GM12878 (cell line): Measurements from ENCODE around the gene DNAH8. TPM values are rescaled to one million over a fixed set of nuclear protein-coding genes. Genes with fewer than 3 reads are reported as not detected.

Source experiments
- ATAC-seq: fragments of 200-7000 bp; cut with Tn5 transposase; 3 replicates; pipeline ENCODE4 v1.9.1; 2020; ENCODE audit warnings: mild to moderate bottlenecking, moderate library complexity
- BruUV-seq: library from RNA; stranded (reverse); fragments of 400-500 nt; replicated peaks from 2 replicates; lab custom pipeline; 2021; lab: Mats Ljungman, UMichigan
- CTCF ChIA-PET: fragments of 300-600 bp; sonication (Branson Sonifier 250); formaldehyde crosslinking; extraction: SDS; loops from one replicate; lab custom pipeline; 2021; ENCODE audit warnings: inconsistent platforms; lab: Yijun Ruan, JAX
- POLR2A ChIA-PET: fragments of 350-600 bp; formaldehyde crosslinking; extraction: SDS; loops from one replicate; lab custom pipeline; 2021; ENCODE audit warnings: inconsistent platforms; lab: Charles Lee
- RAD21 ChIA-PET: fragments of 300-600 bp; sonication (Branson Sonifier 250); formaldehyde crosslinking; loops from one replicate; lab custom pipeline; 2023; ENCODE audit warnings: antibody characterized with exemption; ENCODE audit not compliant: unreplicated experiment; lab: Charles Lee
- SMC1A ChIA-PET: fragments of 300-600 bp; sonication (Branson Sonifier 250); formaldehyde crosslinking; loops from one replicate; lab custom pipeline; 2023; ENCODE audit not compliant: unreplicated experiment, uncharacterized antibody; lab: Charles Lee
- DNase-seq: peaks from one replicate; pipeline ENCODE4 v3.0.0-alpha.2; 2011; ENCODE audit warnings: low read depth, low spot score
- FAIRE-seq: peaks from 3 replicates; lab custom pipeline; 2011; peaks lifted over from hg19 to GRCh38; lab: Jason Lieb, UNC
- H2AFZ ChIP-seq: 2 replicates; pipeline ENCODE4 v1.6.0; 2011; ENCODE audit warnings: low read depth, low read length, control low read depth; ENCODE audit not compliant: control insufficient read depth
- H3K27ac ChIP-seq: 2 replicates; pipeline ENCODE4 v1.5.1; 2011; ENCODE audit warnings: control low read depth; ENCODE audit not compliant: control insufficient read depth, insufficient read depth
- H3K27me3 ChIP-seq, 2 experiments: replicated peaks in 1 of 2; 2 replicates each; pipeline versions ENCODE4 v1.6.0 to v1.6.1; 2011; ENCODE audit warnings: low read length in 1 of 2; ENCODE audit not compliant: control insufficient read depth in 2 of 2, insufficient read depth in 2 of 2
- H3K36me3 ChIP-seq, 2 experiments: 2 replicates each; pipeline ENCODE4 v1.5.1; 2011; ENCODE audit warnings: low read length in 1 of 2; ENCODE audit not compliant: control insufficient read depth in 2 of 2, insufficient read depth in 2 of 2
- H3K4me1 ChIP-seq: 2 replicates; pipeline ENCODE4 v1.6.1; 2011; ENCODE audit warnings: mild to moderate bottlenecking, low read length, moderate library complexity, mixed read lengths; ENCODE audit not compliant: control insufficient read depth, insufficient read depth
- H3K4me2 ChIP-seq: 2 replicates; pipeline ENCODE4 v1.6.0; 2011; ENCODE audit warnings: control low read depth; ENCODE audit not compliant: control insufficient read depth, insufficient read depth
- H3K4me3 ChIP-seq: fragments of 200-600 bp; sonication (generic); 2 replicates; pipeline ENCODE4 v1.5.1; 2016
- H3K79me2 ChIP-seq: 2 replicates; pipeline ENCODE4 v1.6.0; 2011; ENCODE audit warnings: low read length; ENCODE audit not compliant: control insufficient read depth, insufficient read depth
- H3K9ac ChIP-seq: 2 replicates; pipeline ENCODE4 v1.8.0; 2011; ENCODE audit warnings: low read length, control low read depth, mixed read lengths; ENCODE audit not compliant: control insufficient read depth, insufficient read depth
- H3K9me3 ChIP-seq: replicated peaks from 3 replicates; pipeline ENCODE4 v1.5.1; 2011; ENCODE audit warnings: mild to moderate bottlenecking, low read length; ENCODE audit not compliant: control insufficient read depth, insufficient read depth
- H4K20me1 ChIP-seq: 2 replicates; pipeline ENCODE4 v1.6.0; 2011; ENCODE audit not compliant: control insufficient read depth, insufficient read depth
- CBX3 ChIP-seq: fragments of 200-600 bp; sonication (generic); IDR thresholded peaks from 2 replicates; pipeline ENCODE4 v1.6.1; 2016; ENCODE audit warnings: low read depth, borderline replicate concordance
- ESRRA ChIP-seq: IDR thresholded peaks from 2 replicates; pipeline ENCODE4 v1.6.1; 2012; ENCODE audit warnings: mild to moderate bottlenecking, low read length, improper control_type of control experiment
- HDAC2 ChIP-seq: fragments of 200-600 bp; sonication (generic); IDR thresholded peaks from 2 replicates; pipeline ENCODE4 v1.6.1; 2017
- MTA3 ChIP-seq: IDR thresholded peaks from 2 replicates; pipeline ENCODE4 v1.6.1; 2012; ENCODE audit warnings: low read length, inconsistent platforms, borderline replicate concordance
- NBN ChIP-seq: fragments of 450-650 bp; IDR thresholded peaks from 2 replicates; pipeline ENCODE4 v1.6.1; 2016
- NFYA ChIP-seq: IDR thresholded peaks from 2 replicates; pipeline ENCODE4 v1.6.1; 2011; ENCODE audit warnings: low read depth, mild to moderate bottlenecking, low read length, improper control_type of control experiment, borderline replicate concordance
- SIX5 ChIP-seq: IDR thresholded peaks from 2 replicates; pipeline ENCODE4 v1.6.1; 2011; ENCODE audit warnings: mild to moderate bottlenecking, low read depth, low read length, moderate library complexity; ENCODE audit not compliant: severe bottlenecking
- YY1 ChIP-seq: IDR thresholded peaks from 2 replicates; pipeline ENCODE4 v1.6.1; 2011; ENCODE audit warnings: low read depth, mild to moderate bottlenecking, low read length
- ZSCAN29 ChIP-seq: fragments of 450-650 bp; IDR thresholded peaks from 2 replicates; pipeline ENCODE4 v1.6.1; 2017; ENCODE audit warnings: mild to moderate bottlenecking, moderate library complexity
- WGBS: methylation state at CpG from one replicate; pipeline ENCODE4 v1.1.6; 2016; ENCODE audit warnings: low lambda C conversion rate; ENCODE audit not compliant: insufficient replicate concordance, insufficient coverage; ENCODE audit errors: missing lambda C conversion rate; 5-methylcytosine and 5-hydroxymethylcytosine counted together
- in situ Hi-C: fragments of 300-500 bp; cut with MboI; formaldehyde crosslinking; loops from 9 replicates; pipeline ENCODE4 v1.14.3; 2018; ENCODE audit warnings: mixed read lengths
- intact Hi-C: fragments of 100-400 bp; cut with micrococcal nuclease; formaldehyde crosslinking; loops from one replicate; pipeline ENCODE4 v1.14.2; 2022; ENCODE audit not compliant: unreplicated experiment
- polyA plus RNA-seq, 11 experiments: library from polyadenylated mRNA; depleted of rRNA in 4 of 11; unstranded in 6 of 11; stranded (reverse) in 5 of 11; fragments of >200 nt; fragmentation: Nextera tagmentation in 4 of 11; fragmentation: Illumina TruSeq in 1 of 11; extraction: Ambion mirVana in 4 of 11; extraction: Trizol in 1 of 11; gene quantifications; 1 replicate in 1 of 11; 2 replicates in 10 of 11; pipeline versions ENCODE4 v1.2.1 to v1.2.3, GENCODE V29; 2011 to 2016; ENCODE audit warnings: inconsistent platforms in 2 of 11, missing spikeins in 2 of 11, low read depth in 1 of 11
- total RNA-seq, 4 experiments: library from RNA; depleted of rRNA in 3 of 4; stranded (reverse); fragments of >200 nt in 3 of 4; fragmentation: Illumina TruSeq in 1 of 4; extraction: Trizol in 1 of 4; gene quantifications; 2 replicates each; pipeline versions ENCODE4 v1.2.1 to v1.2.3, GENCODE V29; 2013 to 2021
- TF ChIP-seq, protein P1 (sequence below): IDR thresholded peaks from 2 replicates; pipeline ENCODE4 v1.6.1; 2012; ENCODE audit warnings: improper control_type of control experiment, low read depth, low read length; ENCODE audit not compliant: insufficient replicate concordance

Gene DNAH8
- total and polyA plus RNA-seq, 10 of the 15 experiments (the other 5 are each of a cell fraction or from before 2014, with no cell fraction given) = 0.02 to 0.34 (median 0.10) TPM; not detected in 3

GRCh38 chr6:38942965-38943364, 227.9 kb downstream of the DNAH8 start:
- SMC1A ChIA-PET = no interaction called here
- no peaks in the 10 kb centered on the region for H3K36me3 ChIP-seq
- TF ChIP-seq ZSCAN29 = no peak
- TF ChIP-seq, protein P1, sequence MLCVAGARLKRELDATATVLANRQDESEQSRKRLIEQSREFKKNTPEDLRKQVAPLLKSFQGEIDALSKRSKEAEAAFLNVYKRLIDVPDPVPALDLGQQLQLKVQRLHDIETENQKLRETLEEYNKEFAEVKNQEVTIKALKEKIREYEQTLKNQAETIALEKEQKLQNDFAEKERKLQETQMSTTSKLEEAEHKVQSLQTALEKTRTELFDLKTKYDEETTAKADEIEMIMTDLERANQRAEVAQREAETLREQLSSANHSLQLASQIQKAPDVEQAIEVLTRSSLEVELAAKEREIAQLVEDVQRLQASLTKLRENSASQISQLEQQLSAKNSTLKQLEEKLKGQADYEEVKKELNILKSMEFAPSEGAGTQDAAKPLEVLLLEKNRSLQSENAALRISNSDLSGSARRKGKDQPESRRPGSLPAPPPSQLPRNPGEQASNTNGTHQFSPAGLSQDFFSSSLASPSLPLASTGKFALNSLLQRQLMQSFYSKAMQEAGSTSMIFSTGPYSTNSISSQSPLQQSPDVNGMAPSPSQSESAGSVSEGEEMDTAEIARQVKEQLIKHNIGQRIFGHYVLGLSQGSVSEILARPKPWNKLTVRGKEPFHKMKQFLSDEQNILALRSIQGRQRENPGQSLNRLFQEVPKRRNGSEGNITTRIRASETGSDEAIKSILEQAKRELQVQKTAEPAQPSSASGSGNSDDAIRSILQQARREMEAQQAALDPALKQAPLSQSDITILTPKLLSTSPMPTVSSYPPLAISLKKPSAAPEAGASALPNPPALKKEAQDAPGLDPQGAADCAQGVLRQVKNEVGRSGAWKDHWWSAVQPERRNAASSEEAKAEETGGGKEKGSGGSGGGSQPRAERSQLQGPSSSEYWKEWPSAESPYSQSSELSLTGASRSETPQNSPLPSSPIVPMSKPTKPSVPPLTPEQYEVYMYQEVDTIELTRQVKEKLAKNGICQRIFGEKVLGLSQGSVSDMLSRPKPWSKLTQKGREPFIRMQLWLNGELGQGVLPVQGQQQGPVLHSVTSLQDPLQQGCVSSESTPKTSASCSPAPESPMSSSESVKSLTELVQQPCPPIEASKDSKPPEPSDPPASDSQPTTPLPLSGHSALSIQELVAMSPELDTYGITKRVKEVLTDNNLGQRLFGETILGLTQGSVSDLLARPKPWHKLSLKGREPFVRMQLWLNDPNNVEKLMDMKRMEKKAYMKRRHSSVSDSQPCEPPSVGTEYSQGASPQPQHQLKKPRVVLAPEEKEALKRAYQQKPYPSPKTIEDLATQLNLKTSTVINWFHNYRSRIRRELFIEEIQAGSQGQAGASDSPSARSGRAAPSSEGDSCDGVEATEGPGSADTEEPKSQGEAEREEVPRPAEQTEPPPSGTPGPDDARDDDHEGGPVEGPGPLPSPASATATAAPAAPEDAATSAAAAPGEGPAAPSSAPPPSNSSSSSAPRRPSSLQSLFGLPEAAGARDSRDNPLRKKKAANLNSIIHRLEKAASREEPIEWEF = no peak
- TF ChIP-seq YY1 = no peak
- no peak for TF ChIP-seq ESRRA
- TF ChIP-seq CBX3 = no peak
- TF ChIP-seq NBN = no peak
- no peak for TF ChIP-seq SIX5
- no peak for TF ChIP-seq HDAC2
- no peak for TF ChIP-seq NFYA
- TF ChIP-seq MTA3 = no peak
- TF ChIP-seq, all 136 proteins: peak for 0
- intact Hi-C loops = no loop called here
- FAIRE-seq = no peak
- RAD21 ChIA-PET = no interaction called here
- H3K79me2 ChIP-seq = no peaks in the 10 kb centered on the region
- H2AFZ ChIP-seq = no peak overlapping the region
- no peaks in the 10 kb centered on the region for H4K20me1 ChIP-seq
- H3K27ac ChIP-seq = no peak overlapping the region
- H3K4me1 ChIP-seq = no peaks in the 10 kb centered on the region
- H3K9ac ChIP-seq = no peak overlapping the region
- H3K4me3 ChIP-seq = no peak overlapping the region
- ATAC-seq = no peak
- H3K4me2 ChIP-seq = no peak overlapping the region
- in situ Hi-C loops = no loop called here
- BruUV-seq = no TSS peak
- H3K9me3 ChIP-seq = no peaks in the 10 kb centered on the region
- POLR2A ChIA-PET = no interaction called here
- CTCF ChIA-PET = no interaction called here
- DNase-seq = no peak
- peaks cover 0 to 3% of the 10 kb centered on the region in 2 experiments; a peak in 2 of 4 replicates for H3K27me3 ChIP-seq
- WGBS = 0% methylated on average over 1 of the region's 1 CpG
